ENCODE data around the gene OR1I1.
A peak's percentile ranks its signal among the peaks of the same experiment; 100 is the strongest.

OR1I1 gene

DNA sequence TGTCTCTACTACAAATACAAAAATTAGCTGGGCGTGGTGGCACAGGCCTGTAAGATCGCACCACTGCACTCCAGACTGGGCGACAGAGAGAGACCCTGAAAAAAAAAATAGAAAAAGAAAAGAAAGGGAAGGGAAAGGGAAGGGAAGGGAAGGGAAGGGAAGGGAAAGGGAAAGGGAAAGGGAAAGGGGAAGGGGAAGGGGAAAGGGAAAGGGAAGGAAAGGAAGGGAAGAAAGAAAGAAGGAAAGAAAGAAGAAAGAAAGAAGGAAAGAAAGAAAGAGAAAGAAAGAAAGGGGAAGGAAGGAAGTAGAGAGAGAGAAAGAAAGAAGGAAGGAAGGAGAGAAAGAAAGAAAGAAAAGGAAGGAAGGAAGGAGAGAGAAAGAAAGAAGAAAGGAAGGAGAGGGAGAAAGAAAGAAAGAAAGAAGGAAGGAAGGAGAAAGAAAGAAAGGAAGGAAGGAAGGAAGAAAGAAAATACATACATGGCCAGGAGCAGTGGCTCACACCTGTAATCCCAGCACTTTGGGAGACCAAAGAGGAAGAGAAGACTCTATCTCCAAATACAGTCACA, 17.1 kb downstream of the OR1I1 start:
- DNase-seq: no peak

DNA sequence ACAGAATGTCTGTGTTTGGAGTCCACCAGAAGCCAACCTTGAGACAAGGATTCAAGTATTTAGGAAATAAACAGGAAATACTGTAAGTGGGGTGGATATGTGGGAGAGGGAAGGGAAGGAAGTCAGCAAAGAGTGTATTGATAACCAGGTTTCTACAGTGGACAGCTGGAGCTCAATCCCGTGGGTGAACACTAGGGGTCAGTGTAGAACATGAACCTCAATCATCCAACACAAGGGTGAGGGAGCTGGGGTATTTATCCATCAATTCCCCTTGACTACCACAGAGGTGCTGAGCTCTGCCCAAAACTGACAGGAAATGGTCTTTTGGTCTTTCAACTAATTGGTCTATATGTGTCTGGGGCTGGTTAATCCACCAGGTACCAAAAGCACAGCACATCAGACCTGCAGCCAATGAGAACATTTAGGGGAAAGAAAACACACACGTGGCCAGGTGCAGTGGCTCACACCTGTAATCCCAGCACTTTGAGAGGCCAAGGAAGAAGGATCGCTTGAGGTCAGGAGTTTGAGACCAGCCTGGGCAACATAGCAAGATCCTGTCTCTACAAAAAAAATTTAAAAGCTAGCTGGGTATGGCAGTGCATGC, 19.6 kb downstream of the OR1I1 start:
- DNase-seq: peak; percentile 46

DNA sequence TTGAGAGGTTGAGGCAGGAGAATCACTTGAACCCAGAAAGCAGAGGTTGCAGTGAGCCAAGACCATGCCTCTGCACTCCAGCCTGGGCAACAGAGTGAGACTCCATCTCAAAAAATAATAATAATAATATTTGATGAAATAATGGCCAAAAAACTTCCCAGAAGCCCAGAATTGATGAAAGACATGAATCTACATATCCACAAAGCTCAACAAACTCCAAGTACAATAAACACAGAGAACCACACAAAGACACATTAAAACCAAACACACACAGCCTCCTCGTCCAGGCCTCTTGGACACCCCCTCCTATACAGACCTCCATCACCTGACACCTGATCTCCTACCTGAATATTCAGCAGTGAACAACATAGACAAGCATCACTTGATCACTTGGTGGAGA, 22.0 kb downstream of the OR1I1 start:
- no peak for DNase-seq

DNA sequence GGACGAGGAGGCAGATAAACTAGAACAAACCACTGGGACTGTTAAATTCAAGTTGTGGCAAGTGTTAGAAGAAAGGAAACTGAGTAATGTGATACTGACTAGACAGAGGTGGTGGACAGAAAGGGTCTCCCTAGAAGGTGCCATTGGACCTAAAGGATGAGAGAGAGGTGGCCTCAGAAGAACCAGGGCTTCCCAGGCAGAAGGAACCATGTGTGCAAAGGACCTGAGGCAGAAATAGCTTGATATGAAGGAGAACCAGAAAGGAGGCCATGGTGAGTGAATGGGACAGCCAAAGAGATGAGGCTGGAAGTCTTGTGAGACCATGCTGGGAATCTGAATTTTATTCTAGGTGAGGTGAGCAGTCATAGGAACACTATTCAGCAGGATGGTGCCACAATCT, 22.4 kb downstream of the OR1I1 start:
- no peak for DNase-seq

DNA sequence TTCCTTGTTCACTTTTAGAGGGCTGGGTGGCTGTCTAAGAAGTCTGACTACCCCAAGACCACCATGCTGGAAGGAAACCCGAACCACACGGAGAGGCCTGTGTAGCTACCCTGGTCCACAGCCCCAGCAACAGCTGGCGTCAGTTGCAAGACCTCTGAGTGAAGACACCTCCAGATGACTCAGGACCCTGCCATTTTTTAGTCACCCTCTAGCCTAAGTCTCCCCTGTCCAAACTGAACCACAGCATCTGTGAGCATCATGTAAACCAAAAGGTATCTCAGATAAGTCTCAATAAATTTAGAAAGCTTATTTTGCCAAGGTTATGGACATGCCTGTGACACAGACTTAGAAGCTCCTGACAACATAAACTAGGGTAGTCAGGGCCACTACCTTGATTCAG, 23.0 kb downstream of the OR1I1 start:
- DNase-seq: no peak

DNA sequence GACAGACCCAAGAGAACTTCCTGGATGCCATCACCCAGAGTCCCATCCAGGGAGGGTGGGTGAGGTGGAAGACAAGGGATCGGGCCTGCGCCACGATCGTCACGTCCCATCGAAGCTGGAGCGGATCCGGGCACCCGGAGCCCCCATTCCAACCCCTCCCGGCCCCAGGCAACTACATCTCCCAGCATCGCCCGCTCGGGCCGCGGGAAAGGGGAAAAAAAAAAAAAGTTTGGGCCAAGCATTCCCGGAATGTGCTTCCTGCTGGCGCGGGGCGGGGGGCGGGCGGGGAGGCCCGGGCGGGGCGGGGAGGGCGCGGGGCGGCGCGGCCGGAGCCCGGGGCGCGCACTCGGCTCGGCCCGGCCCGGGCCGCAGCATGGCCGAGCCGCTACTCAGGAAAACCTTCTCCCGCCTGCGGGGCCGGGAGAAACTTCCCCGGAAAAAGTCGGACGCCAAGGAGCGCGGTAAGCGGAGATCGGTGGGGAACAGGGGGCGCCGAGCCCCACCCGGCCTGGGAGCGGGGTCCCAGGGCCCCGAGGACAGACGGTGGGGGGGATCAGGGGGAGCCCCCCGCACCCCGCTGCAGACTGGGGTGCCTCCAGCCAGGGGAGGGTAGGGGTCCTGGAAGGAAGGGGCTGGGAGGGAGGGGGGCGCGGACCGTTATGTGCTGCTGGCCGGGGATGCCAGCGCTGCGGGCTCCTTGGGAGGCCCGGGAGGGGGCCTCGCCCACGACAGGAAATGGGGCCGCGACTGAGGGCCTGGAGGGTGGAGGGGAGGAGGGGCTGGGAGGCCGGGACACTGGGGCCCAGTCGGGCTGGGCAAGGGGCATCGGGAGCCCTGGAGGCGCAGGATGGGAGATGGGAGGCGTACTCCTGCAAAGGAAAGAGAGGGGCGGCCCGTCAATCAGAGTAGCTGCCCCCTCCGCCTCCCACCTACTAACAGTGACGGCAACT, 25.3 kb downstream of the OR1I1 start, which contains the start of gene SYDE1:
Gene SYDE1 (plus strand): TSS at position 341 of the 950 bp plus-strand sequence. CDS start 33 bp downstream, at position 374.
- no peak for DNase-seq

DNA sequence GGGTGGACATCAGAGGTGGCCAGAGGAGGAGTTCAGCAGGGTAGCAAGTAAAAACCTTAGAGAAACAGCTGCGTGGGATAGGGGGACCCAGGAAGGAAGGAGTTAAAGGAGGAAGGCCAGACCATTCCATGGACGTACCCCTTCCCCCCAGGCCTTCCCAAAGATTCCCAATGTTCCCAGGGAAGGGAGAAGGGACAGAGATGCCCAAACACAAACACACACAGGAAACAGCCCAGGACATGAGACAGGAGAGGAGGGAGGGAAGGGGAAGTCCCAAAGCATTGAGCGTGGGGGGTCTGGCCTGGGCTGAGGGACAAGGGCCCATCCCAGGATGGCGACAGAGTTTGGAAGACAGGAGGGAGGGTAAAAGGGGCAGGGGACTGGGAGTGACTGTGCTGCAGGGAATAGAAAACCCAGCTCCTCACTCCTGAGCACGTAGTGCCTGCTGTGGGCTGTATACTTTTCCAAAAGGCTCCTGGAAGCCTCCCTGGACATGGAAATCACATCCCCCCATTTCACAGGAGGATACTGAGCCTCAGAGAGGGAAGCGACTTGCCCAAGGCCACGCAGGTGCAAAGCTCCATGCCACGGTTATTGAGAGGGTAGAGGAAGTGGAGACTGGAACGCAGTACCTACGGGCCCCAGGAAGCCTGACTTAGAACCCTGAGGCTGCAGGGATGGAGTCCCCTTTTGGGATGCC, 26.3 kb downstream of the OR1I1 start:
- DNase-seq: no peak

DNA sequence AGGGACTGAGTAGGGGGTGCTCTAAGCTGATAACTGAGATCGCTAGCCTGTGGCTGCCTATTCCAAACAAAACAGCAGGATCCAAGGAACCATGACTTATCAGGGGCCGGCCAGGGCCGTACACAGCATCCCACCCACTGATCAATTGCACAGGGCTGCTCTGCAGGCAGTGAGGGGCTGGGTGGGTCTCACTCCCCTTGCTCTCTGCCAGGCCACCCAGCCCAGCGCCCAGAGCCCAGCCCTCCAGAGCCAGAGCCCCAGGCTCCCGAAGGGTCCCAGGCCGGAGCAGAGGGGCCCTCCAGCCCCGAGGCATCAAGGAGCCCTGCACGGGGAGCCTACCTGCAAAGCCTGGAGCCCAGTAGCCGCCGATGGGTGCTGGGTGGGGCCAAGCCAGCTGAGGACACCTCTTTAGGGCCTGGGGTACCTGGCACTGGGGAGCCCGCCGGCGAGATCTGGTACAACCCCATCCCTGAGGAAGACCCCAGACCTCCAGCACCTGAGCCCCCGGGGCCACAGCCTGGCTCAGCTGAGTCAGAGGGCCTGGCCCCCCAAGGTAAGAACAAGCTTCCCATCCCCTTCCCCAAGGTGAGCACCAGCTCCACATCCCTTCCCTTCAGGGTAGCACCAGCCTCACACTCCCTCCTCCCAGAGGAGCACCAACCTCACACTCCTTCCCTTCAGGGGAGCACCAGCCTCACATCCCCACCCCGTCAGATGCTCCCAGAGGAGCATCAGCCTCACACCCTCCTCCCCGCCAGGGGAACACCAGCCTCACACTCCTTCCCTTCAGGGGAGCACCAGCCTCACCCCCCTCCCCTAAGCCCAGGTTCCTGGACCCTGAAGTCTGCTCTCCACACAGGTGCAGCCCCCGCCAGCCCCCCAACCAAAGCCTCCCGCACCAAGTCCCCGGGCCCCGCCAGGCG, 27.1 kb downstream of the OR1I1 start:
- DNase-seq: no peak

DNA sequence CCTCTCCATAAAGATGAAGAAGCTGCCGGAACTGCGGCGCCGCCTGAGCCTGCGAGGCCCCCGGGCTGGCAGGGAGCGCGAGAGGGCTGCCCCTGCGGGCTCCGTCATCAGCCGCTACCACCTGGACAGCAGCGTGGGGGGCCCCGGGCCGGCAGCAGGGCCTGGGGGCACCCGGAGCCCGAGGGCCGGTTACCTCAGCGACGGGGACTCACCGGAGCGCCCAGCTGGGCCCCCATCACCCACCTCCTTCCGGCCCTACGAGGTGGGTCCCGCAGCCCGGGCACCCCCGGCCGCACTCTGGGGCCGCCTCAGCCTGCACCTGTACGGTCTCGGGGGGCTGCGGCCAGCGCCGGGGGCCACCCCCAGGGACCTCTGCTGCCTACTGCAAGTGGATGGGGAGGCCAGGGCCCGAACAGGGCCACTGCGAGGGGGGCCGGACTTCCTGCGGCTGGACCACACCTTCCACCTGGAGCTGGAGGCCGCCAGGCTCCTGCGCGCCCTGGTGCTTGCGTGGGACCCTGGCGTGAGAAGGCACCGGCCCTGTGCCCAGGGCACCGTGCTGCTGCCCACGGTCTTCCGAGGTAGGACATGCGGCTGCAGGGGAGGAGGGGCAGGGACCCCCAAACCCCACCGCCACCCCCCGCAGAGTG, 27.9 kb downstream of the OR1I1 start:
- DNase-seq: no peak

DNA sequence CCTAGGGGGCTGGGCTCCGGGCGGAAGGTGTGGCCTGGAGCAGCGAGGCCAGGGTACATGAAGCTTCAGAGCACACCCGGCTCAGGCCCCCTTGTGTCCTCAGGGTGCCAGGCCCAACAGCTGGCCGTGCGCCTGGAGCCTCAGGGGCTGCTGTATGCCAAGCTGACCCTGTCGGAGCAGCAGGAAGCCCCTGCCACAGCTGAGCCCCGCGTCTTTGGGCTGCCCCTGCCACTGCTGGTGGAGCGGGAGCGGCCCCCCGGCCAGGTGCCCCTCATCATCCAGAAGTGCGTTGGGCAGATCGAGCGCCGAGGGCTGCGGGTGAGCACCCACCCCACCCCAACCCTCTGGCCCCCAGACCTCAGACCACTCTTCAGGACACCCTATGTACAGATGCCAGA, 28.4 kb downstream of the OR1I1 start:
- no peak for DNase-seq

DNA sequence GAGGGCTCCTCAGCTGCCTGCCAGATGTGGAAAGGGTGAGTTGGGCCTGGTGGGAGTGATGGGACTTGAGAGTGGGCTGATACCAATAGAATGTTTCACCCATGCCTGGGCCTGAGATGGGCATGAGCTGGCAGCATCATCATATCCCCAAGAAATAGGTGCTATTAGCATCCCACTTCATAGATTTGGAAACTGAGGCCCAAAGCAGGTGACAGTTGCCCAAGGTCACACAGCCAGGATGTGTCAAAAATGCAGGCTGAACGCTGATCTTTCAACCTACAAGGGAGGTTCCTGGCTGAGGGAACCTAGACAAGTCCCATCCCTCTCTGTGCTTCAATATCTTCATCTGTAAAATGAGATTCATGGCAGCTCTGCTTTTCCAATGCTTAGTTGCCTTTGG, 29.7 kb downstream of the OR1I1 start:
- no peak for DNase-seq

DNA sequence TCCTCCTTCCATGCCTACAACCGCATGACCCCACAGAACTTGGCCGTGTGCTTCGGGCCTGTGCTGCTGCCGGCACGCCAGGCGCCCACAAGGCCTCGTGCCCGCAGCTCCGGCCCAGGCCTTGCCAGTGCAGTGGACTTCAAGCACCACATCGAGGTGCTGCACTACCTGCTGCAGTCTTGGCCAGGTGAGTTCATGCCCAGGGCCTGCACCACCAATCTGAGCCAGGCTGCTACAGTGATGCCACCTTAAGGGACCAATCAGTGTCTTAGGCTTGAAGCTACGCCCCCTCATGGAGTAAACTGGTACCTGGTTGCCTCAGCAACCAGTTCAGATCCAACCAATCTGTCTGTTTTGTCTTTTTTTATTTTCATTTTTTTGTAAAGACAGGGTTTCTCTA, 30.4 kb downstream of the OR1I1 start:
- DNase-seq: no peak

DNA sequence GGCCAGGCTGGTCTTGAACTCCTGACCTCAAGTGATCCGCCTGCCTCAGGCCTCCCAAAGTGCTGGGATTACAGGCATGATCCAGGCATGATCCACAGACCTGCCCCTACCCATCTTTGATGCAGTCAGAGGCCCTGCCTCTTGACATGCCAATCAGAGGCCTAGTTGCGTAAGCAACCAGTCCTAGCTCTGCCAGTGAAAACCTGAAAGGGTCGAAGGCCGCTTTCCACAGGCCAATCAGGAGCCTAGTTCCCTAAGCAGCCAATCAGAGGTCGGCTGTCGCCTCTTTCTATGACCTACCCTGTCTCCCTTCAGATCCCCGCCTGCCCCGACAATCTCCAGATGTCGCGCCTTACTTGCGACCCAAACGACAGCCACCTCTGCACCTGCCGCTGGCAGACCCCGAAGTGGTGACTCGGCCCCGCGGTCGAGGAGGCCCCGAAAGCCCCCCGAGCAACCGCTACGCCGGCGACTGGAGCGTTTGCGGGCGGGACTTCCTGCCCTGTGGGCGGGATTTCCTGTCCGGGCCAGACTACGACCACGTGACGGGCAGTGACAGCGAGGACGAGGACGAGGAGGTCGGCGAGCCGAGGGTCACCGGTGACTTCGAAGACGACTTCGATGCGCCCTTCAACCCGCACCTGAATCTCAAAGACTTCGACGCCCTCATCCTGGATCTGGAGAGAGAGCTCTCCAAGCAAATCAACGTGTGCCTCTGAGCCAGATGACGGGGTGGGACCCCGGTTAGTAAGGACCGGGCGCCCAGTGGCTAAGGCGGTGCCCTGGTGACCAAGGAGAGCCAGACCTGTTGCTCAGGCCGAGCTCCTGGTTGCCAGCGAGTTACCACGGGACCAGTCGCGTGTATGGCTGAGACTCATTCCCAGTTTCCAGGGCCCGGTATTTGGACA, 31.5 kb downstream of the OR1I1 start:
- DNase-seq: no peak

DNA sequence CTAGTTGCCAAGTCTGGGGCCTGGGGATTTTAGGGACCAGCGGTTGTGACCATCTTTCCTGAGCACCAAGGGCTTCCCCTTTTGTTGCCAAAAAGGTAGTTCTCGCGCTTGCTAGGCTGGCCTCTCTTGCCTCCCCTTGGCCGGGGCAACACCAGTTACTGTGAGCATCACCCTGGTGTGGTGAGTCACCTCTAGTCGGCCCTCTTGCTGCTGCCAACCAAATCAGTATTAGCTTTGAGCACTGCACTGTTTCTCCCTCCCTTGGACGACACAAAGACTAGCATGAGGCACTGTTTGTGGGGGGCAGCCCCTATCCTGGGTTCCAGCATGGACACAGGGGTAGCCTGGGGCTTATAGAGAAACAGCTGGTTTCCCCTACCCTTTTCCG, 32.1 kb downstream of the OR1I1 start:
- no peak for DNase-seq

DNA sequence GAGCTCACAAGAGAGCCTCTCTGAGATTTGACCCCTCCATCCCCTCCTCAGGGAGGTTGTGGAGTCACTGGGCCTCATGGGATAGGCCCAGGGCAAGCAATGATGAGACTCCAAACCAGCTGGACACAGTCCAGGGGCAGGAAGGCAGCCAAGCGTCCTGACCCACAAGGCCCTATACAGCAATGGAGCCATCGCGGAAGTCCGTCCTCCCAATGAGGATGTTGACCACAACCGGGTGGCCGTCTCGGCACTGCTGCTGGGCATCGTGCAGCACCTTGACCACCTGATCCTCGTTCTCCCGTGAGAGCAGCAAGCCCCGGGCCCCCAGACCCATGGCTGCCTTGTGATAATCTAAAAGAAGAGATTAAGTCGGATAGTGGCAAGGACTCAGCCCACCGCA, 33.1 kb downstream of the OR1I1 start:
- no peak for DNase-seq

DNA sequence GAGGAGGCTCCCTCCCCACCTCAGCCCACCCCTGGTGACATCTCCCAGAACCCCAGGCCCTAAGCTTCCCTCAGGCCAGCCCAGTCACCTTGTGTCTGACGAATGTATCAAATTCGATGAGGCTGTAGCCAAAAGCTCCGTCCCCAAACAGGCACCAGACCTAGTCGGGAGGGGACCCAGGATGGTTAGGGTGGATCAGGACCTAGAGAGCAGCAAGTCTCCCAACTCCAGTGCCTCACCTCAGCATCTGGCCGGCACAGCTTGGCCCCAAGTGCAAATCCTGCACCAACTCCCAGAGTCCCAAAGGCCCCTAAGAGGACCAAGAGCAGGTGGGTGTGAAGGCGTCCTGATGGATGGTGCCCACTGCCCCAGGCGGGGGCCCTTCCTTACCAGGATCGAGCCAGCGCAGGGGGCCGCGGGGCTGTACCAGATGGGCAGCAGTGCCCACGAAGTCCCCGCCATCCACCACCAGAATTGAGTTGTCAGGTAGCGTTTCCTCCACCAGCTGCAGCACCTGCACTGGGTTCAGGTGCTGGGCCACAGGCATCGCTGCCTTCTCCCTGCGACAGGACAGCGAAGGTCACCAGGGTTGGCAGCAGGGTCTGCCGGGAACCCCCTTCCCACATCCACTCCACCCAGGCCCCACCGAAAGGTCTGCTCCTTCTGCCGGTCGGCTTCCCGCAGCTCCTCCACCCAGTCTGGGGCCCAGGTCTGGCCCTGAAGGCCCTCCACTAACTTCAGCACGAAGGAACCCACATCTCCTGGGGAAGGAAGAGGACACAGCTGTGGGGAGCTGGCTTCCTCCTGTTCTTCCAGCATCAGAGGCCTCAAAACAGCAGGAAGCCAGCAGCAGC, 34.0 kb downstream of the OR1I1 start:
- no peak for DNase-seq

DNA sequence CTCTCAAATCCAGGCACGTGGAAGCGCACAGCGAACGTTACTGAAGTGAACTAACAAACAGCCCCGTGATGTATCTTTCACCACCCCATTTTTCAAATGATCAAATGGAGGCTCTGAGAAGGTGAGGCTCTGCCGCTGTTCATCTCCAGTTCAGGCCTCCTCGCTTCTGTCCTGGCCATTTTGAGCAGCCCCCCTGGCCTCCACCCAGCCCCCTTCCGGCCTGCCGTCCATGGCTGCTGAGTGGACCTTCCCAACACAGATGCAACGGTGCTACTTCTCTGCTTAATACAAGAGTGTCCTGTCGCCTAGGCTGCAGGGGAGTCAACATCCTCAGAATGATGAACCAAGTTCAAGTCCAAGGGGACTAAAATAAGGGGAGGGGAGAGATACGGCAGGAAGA, 34.8 kb downstream of the OR1I1 start:
- DNase-seq: no peak

DNA sequence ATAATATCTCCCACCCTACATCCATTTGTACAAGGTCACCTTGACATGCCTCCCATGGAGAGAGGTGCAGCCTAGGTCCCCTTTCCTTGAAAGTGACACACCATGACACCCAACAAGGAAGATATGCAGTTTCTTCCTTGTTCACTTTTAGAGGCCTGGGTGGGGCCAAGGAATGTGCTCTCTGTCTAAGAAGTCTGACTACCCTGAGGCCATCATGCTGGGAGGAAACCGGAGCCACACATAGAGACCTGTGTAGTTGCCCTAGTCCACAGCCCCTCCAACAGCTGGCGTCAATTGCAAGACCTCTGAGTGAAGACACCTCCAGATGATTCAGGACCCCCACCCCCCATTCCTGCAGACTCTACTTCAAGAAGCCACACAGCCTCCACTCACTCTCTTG, 36.2 kb downstream of the OR1I1 start:
- DNase-seq: no peak

DNA sequence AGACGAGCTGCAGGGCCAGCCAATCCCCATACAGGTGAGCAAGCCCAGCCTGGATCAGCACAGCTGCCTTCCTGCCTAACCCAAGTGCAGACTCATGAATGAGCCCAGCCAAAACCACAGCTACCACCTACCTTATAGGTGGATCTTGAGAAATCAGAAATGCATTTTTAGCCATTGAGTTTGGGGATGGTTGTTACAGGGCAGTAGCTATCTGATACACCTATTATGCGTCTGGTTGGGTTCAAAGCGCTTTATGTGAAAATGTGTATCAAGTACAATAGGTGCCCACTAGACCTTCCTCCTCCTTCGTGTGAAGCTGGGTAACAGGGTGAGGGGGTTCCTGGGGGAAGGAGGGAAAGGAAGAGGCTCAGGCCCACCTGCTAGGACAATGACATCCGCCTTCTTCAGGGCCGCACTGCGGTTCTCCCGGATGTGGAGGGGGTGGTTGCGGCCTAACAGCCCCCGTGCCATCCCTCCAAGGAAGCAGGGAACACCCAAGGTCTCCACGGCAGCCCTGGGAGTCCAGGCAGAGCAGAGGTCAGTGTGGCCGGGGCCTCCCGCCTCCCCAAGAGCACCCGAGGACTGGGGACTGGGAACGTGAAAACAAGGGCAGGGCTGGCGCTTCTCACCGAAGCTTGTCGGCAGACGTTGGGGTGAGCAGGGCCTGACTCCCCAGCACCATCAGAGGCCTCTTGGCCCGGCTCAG, 36.9 kb downstream of the OR1I1 start:
- no peak for DNase-seq

Measured in activated T-cell treated with anti-CD3 and anti-CD28 coated beads for 4 hours (primary cell).